Measurements from ENCODE around the gene CERCAM.
"Not testable (repeated sequence)": the region's sequence is repeated elsewhere in the genome, so short reads cannot be mapped to it uniquely, and the experiment has no call there.

CERCAM gene

DNA sequence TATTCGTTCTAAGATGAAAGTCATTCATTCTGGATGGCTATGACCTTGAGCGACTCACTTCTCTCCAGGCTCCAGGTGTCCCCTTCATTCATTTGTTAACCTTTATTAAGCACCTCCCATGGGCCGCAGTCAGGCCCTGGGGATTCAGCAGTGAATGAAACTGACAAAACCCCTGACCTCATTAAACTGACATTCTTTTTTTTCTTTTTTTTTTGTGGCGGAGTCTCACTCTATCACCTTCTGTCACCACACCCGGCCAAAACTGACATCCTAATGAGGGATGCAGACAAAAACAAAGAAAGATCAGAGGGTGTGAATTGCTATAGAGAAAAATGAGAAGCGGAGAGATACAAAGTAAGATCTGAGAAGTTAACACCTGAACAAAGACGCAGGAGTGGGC lies 18.6 kb downstream of the CERCAM start:
- TF ChIP-seq ZC3H10 (CRISPR knock-in tag; IDR thresholded peaks at IDR 0.05) (no peak), ESRRG (CRISPR knock-in tag; IDR thresholded peaks at IDR 0.05) (no peak), ZNF565 (CRISPR knock-in tag; conservative IDR thresholded peaks at IDR 0.05; ENCODE audit: low read depth) (no peak), CREB5 (CRISPR knock-in tag; IDR thresholded peaks at IDR 0.05; ENCODE audit: low read depth) (no peak), TCF4 (CRISPR knock-in tag; IDR thresholded peaks at IDR 0.05; ENCODE audit: borderline replicate concordance) (no peak), BACH2 (CRISPR knock-in tag; IDR thresholded peaks at IDR 0.05; ENCODE audit: borderline replicate concordance) (no peak)
- no peak for ATAC-seq

GRCh38 chr9:128442150-128442549 lies 21.5 kb downstream of the CERCAM start:
- no peak for TF ChIP-seq ARNTL (CRISPR knock-in tag; IDR thresholded peaks at IDR 0.05; ENCODE audit: borderline replicate concordance, low read depth)
- no peak for TF ChIP-seq ZFP30 (CRISPR knock-in tag; IDR thresholded peaks at IDR 0.05)
- TF ChIP-seq TCF4 (CRISPR knock-in tag; IDR thresholded peaks at IDR 0.05; ENCODE audit: borderline replicate concordance) = no peak
- no peak for TF ChIP-seq ISL1 (CRISPR knock-in tag; IDR thresholded peaks at IDR 0.05)
- no peak for TF ChIP-seq TOX (CRISPR knock-in tag; IDR thresholded peaks at IDR 0.05; ENCODE audit: borderline replicate concordance)
- TF ChIP-seq CSRNP3 (CRISPR knock-in tag; IDR thresholded peaks at IDR 0.05) = no peak
- TF ChIP-seq POU6F1 (CRISPR knock-in tag; IDR thresholded peaks at IDR 0.05; ENCODE audit: borderline replicate concordance, low read depth) = no peak
- TF ChIP-seq GLIS3 (CRISPR knock-in tag; IDR thresholded peaks at IDR 0.05) = no peak
- TF ChIP-seq TSHZ2 (CRISPR knock-in tag; IDR thresholded peaks at IDR 0.05) = no peak
- ATAC-seq = no peak

- ATAC-seq = not testable (repeated sequence)
Measured at GRCh38 chr9:128446505-128446904, 25.8 kb downstream of the CERCAM start.

- ATAC-seq = no peak
- no peak for TF ChIP-seq ZNF565 (CRISPR knock-in tag; conservative IDR thresholded peaks at IDR 0.05; ENCODE audit: low read depth)
- TF ChIP-seq BACH2 (CRISPR knock-in tag; IDR thresholded peaks at IDR 0.05; ENCODE audit: borderline replicate concordance) = no peak
- TF ChIP-seq TSHZ2 (CRISPR knock-in tag; IDR thresholded peaks at IDR 0.05) = no peak
- no peak for TF ChIP-seq ZNF8 (CRISPR knock-in tag; IDR thresholded peaks at IDR 0.05)
- no peak for TF ChIP-seq TOX (CRISPR knock-in tag; IDR thresholded peaks at IDR 0.05; ENCODE audit: borderline replicate concordance)
- TF ChIP-seq ZFP3 (CRISPR knock-in tag; IDR thresholded peaks at IDR 0.05) = no peak
- TF ChIP-seq ARNTL (CRISPR knock-in tag; IDR thresholded peaks at IDR 0.05; ENCODE audit: borderline replicate concordance, low read depth) = no peak
- no peak for TF ChIP-seq RARB (CRISPR knock-in tag; IDR thresholded peaks at IDR 0.05)
- TF ChIP-seq, protein P1, sequence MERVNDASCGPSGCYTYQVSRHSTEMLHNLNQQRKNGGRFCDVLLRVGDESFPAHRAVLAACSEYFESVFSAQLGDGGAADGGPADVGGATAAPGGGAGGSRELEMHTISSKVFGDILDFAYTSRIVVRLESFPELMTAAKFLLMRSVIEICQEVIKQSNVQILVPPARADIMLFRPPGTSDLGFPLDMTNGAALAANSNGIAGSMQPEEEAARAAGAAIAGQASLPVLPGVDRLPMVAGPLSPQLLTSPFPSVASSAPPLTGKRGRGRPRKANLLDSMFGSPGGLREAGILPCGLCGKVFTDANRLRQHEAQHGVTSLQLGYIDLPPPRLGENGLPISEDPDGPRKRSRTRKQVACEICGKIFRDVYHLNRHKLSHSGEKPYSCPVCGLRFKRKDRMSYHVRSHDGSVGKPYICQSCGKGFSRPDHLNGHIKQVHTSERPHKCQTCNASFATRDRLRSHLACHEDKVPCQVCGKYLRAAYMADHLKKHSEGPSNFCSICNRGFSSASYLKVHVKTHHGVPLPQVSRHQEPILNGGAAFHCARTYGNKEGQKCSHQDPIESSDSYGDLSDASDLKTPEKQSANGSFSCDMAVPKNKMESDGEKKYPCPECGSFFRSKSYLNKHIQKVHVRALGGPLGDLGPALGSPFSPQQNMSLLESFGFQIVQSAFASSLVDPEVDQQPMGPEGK (CRISPR knock-in tag; IDR thresholded peaks at IDR 0.05; ENCODE audit: borderline replicate concordance) = no peak
- no peak for TF ChIP-seq CSRNP3 (CRISPR knock-in tag; IDR thresholded peaks at IDR 0.05)
- no peak for TF ChIP-seq TCF4 (CRISPR knock-in tag; IDR thresholded peaks at IDR 0.05; ENCODE audit: borderline replicate concordance)
- TF ChIP-seq ZNF70 (CRISPR knock-in tag; IDR thresholded peaks at IDR 0.05) = no peak
- no peak for TF ChIP-seq CSDC2 (CRISPR knock-in tag; IDR thresholded peaks at IDR 0.05)
- no peak for TF ChIP-seq CREB5 (CRISPR knock-in tag; IDR thresholded peaks at IDR 0.05; ENCODE audit: low read depth)
- no peak for TF ChIP-seq SNAI2 (CRISPR knock-in tag; IDR thresholded peaks at IDR 0.05)
- TF ChIP-seq GLIS3 (CRISPR knock-in tag; IDR thresholded peaks at IDR 0.05) = no peak
Measured at GRCh38 chr9:128448746-128449145, 28.1 kb downstream of the CERCAM start.
